HepG2 (cell line): ENCODE results near the gene FAM184B. TPM values are rescaled to one million over a fixed set of nuclear protein-coding genes. Genes with fewer than 3 reads are reported as not detected.

Source experiments
- ATAC-seq: fragments of 200-7000 bp; cut with Tn5 transposase; 3 replicates; pipeline ENCODE4 v1.9.1; 2020; ENCODE audit warnings: mild to moderate bottlenecking, moderate library complexity
- BruUV-seq: library from RNA; stranded (reverse); fragments of 400-500 nt; replicated peaks from 2 replicates; lab custom pipeline; 2021; lab: Mats Ljungman, UMichigan
- CTCF ChIA-PET: fragments of 300-600 bp; formaldehyde crosslinking; extraction: SDS; loops from one replicate; lab custom pipeline; 2021; ENCODE audit warnings: low total read pairs, inconsistent platforms, low intra/inter-chr PET ratio; lab: Yijun Ruan, JAX
- POLR2A ChIA-PET: fragments of 350-600 bp; sonication (Branson Sonifier 250); formaldehyde crosslinking; loops from one replicate; lab custom pipeline; 2020; ENCODE audit warnings: antibody characterized with exemption, inconsistent platforms; lab: Yijun Ruan, JAX
- DNase-seq: peaks from one replicate; pipeline ENCODE4 v3.0.0-alpha.2; 2015; ENCODE audit warnings: low spot score
- FAIRE-seq: peaks from 3 replicates; lab custom pipeline; 2011; peaks lifted over from hg19 to GRCh38; lab: Jason Lieb, UNC
- H2AFZ ChIP-seq: one replicate; pipeline ENCODE4 v1.6.1; 2011; ENCODE audit warnings: low read length, inconsistent platforms
- H3K27ac ChIP-seq: fragments of 300-600 bp; 3 replicates; pipeline ENCODE4 v1.8.0; 2011; ENCODE audit warnings: mixed run types, mild to moderate bottlenecking, mixed read lengths, low read length, inconsistent platforms; ENCODE audit not compliant: insufficient read depth; ENCODE audit errors: extremely low read length
- H3K27me3 ChIP-seq, 2 experiments: fragments of 200-600 bp in 1 of 2; 2 replicates in 1 of 2; 3 replicates in 1 of 2; pipeline versions ENCODE4 v1.6.0 to v1.8.0; 2011; ENCODE audit warnings: low read length in 2 of 2, mild to moderate bottlenecking in 2 of 2, moderate library complexity in 2 of 2, inconsistent platforms in 1 of 2; ENCODE audit not compliant: insufficient read depth in 2 of 2, control insufficient read depth in 1 of 2
- H3K36me3 ChIP-seq, 2 experiments: fragments of 200-600 bp in 1 of 2; replicated peaks in 1 of 2; 2 replicates in 1 of 2; 3 replicates in 1 of 2; pipeline versions ENCODE4 v1.5.1 to v1.8.0; 2011; ENCODE audit warnings: low read length in 2 of 2, inconsistent platforms in 1 of 2; ENCODE audit not compliant: insufficient read depth in 2 of 2, control insufficient read depth in 1 of 2
- H3K4me1 ChIP-seq: 2 replicates; pipeline ENCODE4 v1.5.1; 2012; ENCODE audit warnings: low read length, inconsistent platforms; ENCODE audit not compliant: insufficient read depth
- H3K4me2 ChIP-seq: 2 replicates; pipeline ENCODE4 v1.6.0; 2011; ENCODE audit warnings: low read depth, low read length, inconsistent platforms
- H3K4me3 ChIP-seq, 3 experiments: fragments of 200-600 bp in 1 of 3; sonication (generic), shearing (Covaris generic) in 1 of 3; replicated peaks in 1 of 3; 2 replicates each; pipeline ENCODE4 v1.5.1; 2011 to 2016; ENCODE audit warnings: low read length in 3 of 3, inconsistent platforms in 2 of 3, low read depth in 2 of 3, mild to moderate bottlenecking in 2 of 3, control low read depth in 1 of 3, mixed read lengths in 1 of 3; ENCODE audit not compliant: insufficient read depth in 1 of 3
- H3K79me2 ChIP-seq: one replicate; pipeline ENCODE4 v1.6.1; 2011; ENCODE audit warnings: low read length, inconsistent platforms; ENCODE audit not compliant: insufficient read depth
- H3K9ac ChIP-seq: 2 replicates; pipeline ENCODE4 v1.6.0; 2011; ENCODE audit warnings: mild to moderate bottlenecking, low read depth, low read length, inconsistent platforms; ENCODE audit not compliant: insufficient read depth
- H3K9me3 ChIP-seq: 2 replicates; pipeline ENCODE4 v1.5.1; 2012; ENCODE audit warnings: mild to moderate bottlenecking, low read length
- H4K20me1 ChIP-seq: 2 replicates; pipeline ENCODE4 v1.6.0; 2011; ENCODE audit warnings: inconsistent platforms, mild to moderate bottlenecking, low read length, moderate library complexity; ENCODE audit not compliant: insufficient read depth
- ARNT2 ChIP-seq: sonication (generic); formaldehyde crosslinking; IDR thresholded peaks from 2 replicates; pipeline ENCODE4 v1.8.0; 2022; ENCODE audit warnings: mild to moderate bottlenecking, low read depth, missing genetic modification reagents, moderate library complexity
- ASH2L ChIP-seq: fragments of 300-600, 200-600 bp; sonication (generic); IDR thresholded peaks from 2 replicates; pipeline ENCODE4 v1.7.0; 2017; ENCODE audit warnings: low read depth, mild to moderate bottlenecking, moderate library complexity, mixed read lengths, low read length; ENCODE audit not compliant: insufficient read length
- CREM ChIP-seq, 2 experiments: sonication (generic) in 1 of 2; formaldehyde crosslinking in 1 of 2; IDR thresholded peaks; 2 replicates each; pipeline versions ENCODE4 v1.4.0 to v1.6.1; 2016 to 2020; ENCODE audit warnings: antibody characterized with exemption in 1 of 2, mild to moderate bottlenecking in 1 of 2, missing genetic modification reagents in 1 of 2
- FLYWCH1 ChIP-seq: sonication (generic); formaldehyde crosslinking; IDR thresholded peaks from 2 replicates; pipeline ENCODE4 v1.8.1; 2023; ENCODE audit warnings: mild to moderate bottlenecking, missing genetic modification reagents
- HDAC1 ChIP-seq: sonication (generic); formaldehyde crosslinking; IDR thresholded peaks from 2 replicates; pipeline ENCODE4 v1.5.1; 2020; ENCODE audit warnings: mild to moderate bottlenecking, missing genetic modification reagents
- IRX3 ChIP-seq: sonication (generic); formaldehyde crosslinking; IDR thresholded peaks from 2 replicates; pipeline ENCODE4 v1.8.1; 2023; ENCODE audit warnings: mild to moderate bottlenecking, low read depth, missing genetic modification reagents, borderline replicate concordance
- MTF2 ChIP-seq: sonication (generic); formaldehyde crosslinking; IDR thresholded peaks from 2 replicates; pipeline ENCODE4 v1.5.0; 2020; ENCODE audit warnings: missing genetic modification reagents, borderline replicate concordance
- MYC ChIP-seq: sonication (generic); formaldehyde crosslinking; IDR thresholded peaks from 2 replicates; pipeline ENCODE4 v1.9.0; 2021; ENCODE audit warnings: missing genetic modification reagents, borderline replicate concordance
- PLRG1 ChIP-seq: fragments of 450-650 bp; conservative IDR thresholded peaks from 2 replicates; pipeline ENCODE4 v1.6.1; 2016
- SAP130 ChIP-seq: IDR thresholded peaks from 2 replicates; pipeline ENCODE4 v1.6.1; 2016; ENCODE audit warnings: low read depth
- SPEN ChIP-seq: sonication (generic); formaldehyde crosslinking; IDR thresholded peaks from 2 replicates; pipeline ENCODE4 v1.5.1; 2020; ENCODE audit warnings: low read depth, mild to moderate bottlenecking, missing genetic modification reagents
- ZNF263 ChIP-seq: sonication (generic); formaldehyde crosslinking; IDR thresholded peaks from 2 replicates; pipeline ENCODE4 v1.4.0; 2020; ENCODE audit warnings: missing genetic modification reagents
- ZNF329 ChIP-seq: sonication (generic); formaldehyde crosslinking; IDR thresholded peaks from 2 replicates; pipeline ENCODE4 v1.9.0; 2021; ENCODE audit warnings: low read depth, mild to moderate bottlenecking, missing genetic modification reagents
- ZNF7 ChIP-seq: IDR thresholded peaks from 2 replicates; pipeline ENCODE4 v1.6.1; 2016; ENCODE audit warnings: missing biosample characterization, missing genetic modification reagents
- ZNF75D ChIP-seq: sonication (generic); formaldehyde crosslinking; IDR thresholded peaks from 2 replicates; pipeline ENCODE4 v1.8.1; 2023; ENCODE audit warnings: missing genetic modification reagents, mild to moderate bottlenecking, borderline replicate concordance
- ZNF773 ChIP-seq: sonication (generic); formaldehyde crosslinking; IDR thresholded peaks from 2 replicates; pipeline ENCODE4 v1.4.0; 2020; ENCODE audit warnings: missing genetic modification reagents, borderline replicate concordance
- WGBS: methylation state at CpG from one replicate; pipeline ENCODE4 v1.1.6; 2017; ENCODE audit warnings: low lambda C conversion rate; 5-methylcytosine and 5-hydroxymethylcytosine counted together
- in situ Hi-C: cut with HindIII; loops from 2 replicates; pipeline ENCODE4 v1.10.0; 2017; ENCODE audit warnings: low pct_unique_long_range_greater_than_20kb; ENCODE audit not compliant: extremely low pct_ligation_motif_present
- intact Hi-C: fragments of 100-400 bp; cut with micrococcal nuclease; formaldehyde crosslinking; loops from one replicate; pipeline ENCODE4 v1.10.0; 2022; ENCODE audit not compliant: unreplicated experiment
- polyA plus RNA-seq, 8 experiments: library from polyadenylated mRNA; depleted of rRNA in 3 of 8; stranded (reverse) in 7 of 8; unstranded in 1 of 8; fragments of >200 nt; fragmentation: Illumina TruSeq in 4 of 8; extraction: Trizol in 4 of 8; gene quantifications; 2 replicates each; pipeline versions ENCODE4 v1.2.1 to v1.2.3, GENCODE V29; 2011 to 2016; ENCODE audit warnings: low read depth in 4 of 8, missing spikeins in 1 of 8, mixed read lengths in 1 of 8; ENCODE audit not compliant: insufficient read depth in 1 of 8
- total RNA-seq, 5 experiments: library from RNA; depleted of rRNA; stranded (reverse); fragments of >200 nt; fragmentation: Illumina TruSeq; extraction: Trizol; gene quantifications; 2 replicates each; pipeline ENCODE4 v1.2.3, GENCODE V29; 2016; ENCODE audit warnings: low read depth in 1 of 5
- TF ChIP-seq, protein P1 (sequence below): sonication (generic); formaldehyde crosslinking; IDR thresholded peaks from 2 replicates; pipeline ENCODE4 v1.9.0; 2022; ENCODE audit warnings: missing genetic modification reagents, mild to moderate bottlenecking, borderline replicate concordance
- TF ChIP-seq, protein P2 (sequence below): sonication (generic); formaldehyde crosslinking; IDR thresholded peaks from 2 replicates; pipeline ENCODE4 v1.4.0; 2020; ENCODE audit warnings: missing genetic modification reagents

The FAM184B gene
- total and polyA plus RNA-seq, 2 of the 13 experiments (the other 11 are each of a cell fraction or from before 2014, with no cell fraction given) = not detected

DNA sequence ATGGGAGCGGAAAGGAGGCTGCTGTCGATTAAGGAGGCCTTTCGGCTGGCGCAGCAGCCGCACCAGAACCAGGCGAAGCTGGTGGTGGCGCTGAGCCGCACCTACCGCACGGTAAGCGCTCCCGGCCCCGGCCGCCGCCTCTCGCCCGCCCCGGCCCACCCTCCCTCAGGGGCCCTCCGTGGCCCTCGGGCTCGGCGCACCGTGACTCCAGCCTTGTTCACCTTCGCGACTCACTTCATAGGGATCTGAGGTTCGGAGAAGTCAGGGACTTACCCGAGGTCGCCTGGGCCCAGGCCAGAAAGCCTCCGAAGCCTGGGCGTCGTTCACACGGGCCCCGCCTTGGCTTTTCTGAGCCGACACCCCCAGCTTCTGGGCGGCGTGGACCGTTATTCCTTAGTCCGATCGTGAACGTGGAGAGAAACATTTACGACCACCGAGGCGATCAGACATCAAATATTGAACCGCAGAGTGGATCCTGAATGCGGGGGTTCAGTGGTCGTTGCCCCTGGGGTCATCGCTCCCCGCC, 29.7 kb upstream of the FAM184B start:
- Histone ChIP-seq H3K36me3 (peaks cover 0 to 12% of the 10 kb centered on the region in 2 experiments; a peak in 4 of 5 replicates), H3K4me3 (peak overlapping the region; percentile 68 to 93 (median 79)), H3K9me3 (no peaks in the 10 kb centered on the region), H3K9ac (peak overlapping the region; percentile 97), H2AFZ (no peak overlapping the region), H3K27ac (peak overlapping the region; percentile 72), H4K20me1 (peaks cover 32% of the 10 kb centered on the region), H3K4me1 (peaks cover 41% of the 10 kb centered on the region), H3K4me2 (peak overlapping the region; percentile 79), H3K27me3 (no peaks in the 10 kb centered on the region; a peak in 1 of 5 replicates), H3K79me2 (peaks cover 88% of the 10 kb centered on the region)
- FAIRE-seq = no peak
- ATAC-seq = peak; percentile 66
- no TSS peak for BruUV-seq
- under 1% methylated on average over 13 of the region's 48 CpGs for WGBS
- in situ Hi-C loops = loop anchor here (10.0 kb wide), 2 partner anchors 214 to 554 kb away; partner anchors contain the start of gene LCORL
- intact Hi-C loops = loop anchor here (2.0 kb wide), 1 partner anchor 262 kb away; no protein-coding TSS in a partner anchor
- ChIA-PET POLR2A (no interaction called here), CTCF (no interaction called here)
- DNase-seq = no peak
- TF ChIP-seq IRX3 (0 out of 2 replicates have a peak, but pooled peaks have one; percentile 6), ZNF329 (CRISPR knock-in tag) (no peak), MTF2 (CRISPR knock-in tag) (0 out of 2 replicates have a peak, but pooled peaks have one; percentile 40), FLYWCH1 (CRISPR knock-in tag) (0 out of 2 replicates have a peak, but pooled peaks have one; percentile 65), CREM (IDR thresholded peaks at IDR 0.05) (no peak), CREM (CRISPR knock-in tag; IDR thresholded peaks at IDR 0.05) (no peak), SPEN (CRISPR knock-in tag) (no peak), ASH2L (peak; percentile 11), PLRG1 (no peak), HDAC1 (peak; percentile 1; the same call in 1 of the 2 replicates), ZNF773 (0 out of 2 replicates have a peak, but pooled peaks have one; percentile 5), MYC (no peak), ARNT2 (CRISPR knock-in tag) (peak; percentile 17; the same call in 1 of the 2 replicates), ZNF263 (CRISPR knock-in tag) (no peak), ZNF75D (CRISPR knock-in tag) (no peak), ZNF7 (CRISPR knock-in tag) (no peak), SAP130 (peak; percentile 23; the same call in 1 of the 2 replicates)
- TF ChIP-seq, protein P1, sequence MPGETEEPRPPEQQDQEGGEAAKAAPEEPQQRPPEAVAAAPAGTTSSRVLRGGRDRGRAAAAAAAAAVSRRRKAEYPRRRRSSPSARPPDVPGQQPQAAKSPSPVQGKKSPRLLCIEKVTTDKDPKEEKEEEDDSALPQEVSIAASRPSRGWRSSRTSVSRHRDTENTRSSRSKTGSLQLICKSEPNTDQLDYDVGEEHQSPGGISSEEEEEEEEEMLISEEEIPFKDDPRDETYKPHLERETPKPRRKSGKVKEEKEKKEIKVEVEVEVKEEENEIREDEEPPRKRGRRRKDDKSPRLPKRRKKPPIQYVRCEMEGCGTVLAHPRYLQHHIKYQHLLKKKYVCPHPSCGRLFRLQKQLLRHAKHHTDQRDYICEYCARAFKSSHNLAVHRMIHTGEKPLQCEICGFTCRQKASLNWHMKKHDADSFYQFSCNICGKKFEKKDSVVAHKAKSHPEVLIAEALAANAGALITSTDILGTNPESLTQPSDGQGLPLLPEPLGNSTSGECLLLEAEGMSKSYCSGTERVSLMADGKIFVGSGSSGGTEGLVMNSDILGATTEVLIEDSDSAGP (CRISPR knock-in tag) = peak; percentile 73; the same call in 1 of the 2 replicates
- TF ChIP-seq, protein P2, sequence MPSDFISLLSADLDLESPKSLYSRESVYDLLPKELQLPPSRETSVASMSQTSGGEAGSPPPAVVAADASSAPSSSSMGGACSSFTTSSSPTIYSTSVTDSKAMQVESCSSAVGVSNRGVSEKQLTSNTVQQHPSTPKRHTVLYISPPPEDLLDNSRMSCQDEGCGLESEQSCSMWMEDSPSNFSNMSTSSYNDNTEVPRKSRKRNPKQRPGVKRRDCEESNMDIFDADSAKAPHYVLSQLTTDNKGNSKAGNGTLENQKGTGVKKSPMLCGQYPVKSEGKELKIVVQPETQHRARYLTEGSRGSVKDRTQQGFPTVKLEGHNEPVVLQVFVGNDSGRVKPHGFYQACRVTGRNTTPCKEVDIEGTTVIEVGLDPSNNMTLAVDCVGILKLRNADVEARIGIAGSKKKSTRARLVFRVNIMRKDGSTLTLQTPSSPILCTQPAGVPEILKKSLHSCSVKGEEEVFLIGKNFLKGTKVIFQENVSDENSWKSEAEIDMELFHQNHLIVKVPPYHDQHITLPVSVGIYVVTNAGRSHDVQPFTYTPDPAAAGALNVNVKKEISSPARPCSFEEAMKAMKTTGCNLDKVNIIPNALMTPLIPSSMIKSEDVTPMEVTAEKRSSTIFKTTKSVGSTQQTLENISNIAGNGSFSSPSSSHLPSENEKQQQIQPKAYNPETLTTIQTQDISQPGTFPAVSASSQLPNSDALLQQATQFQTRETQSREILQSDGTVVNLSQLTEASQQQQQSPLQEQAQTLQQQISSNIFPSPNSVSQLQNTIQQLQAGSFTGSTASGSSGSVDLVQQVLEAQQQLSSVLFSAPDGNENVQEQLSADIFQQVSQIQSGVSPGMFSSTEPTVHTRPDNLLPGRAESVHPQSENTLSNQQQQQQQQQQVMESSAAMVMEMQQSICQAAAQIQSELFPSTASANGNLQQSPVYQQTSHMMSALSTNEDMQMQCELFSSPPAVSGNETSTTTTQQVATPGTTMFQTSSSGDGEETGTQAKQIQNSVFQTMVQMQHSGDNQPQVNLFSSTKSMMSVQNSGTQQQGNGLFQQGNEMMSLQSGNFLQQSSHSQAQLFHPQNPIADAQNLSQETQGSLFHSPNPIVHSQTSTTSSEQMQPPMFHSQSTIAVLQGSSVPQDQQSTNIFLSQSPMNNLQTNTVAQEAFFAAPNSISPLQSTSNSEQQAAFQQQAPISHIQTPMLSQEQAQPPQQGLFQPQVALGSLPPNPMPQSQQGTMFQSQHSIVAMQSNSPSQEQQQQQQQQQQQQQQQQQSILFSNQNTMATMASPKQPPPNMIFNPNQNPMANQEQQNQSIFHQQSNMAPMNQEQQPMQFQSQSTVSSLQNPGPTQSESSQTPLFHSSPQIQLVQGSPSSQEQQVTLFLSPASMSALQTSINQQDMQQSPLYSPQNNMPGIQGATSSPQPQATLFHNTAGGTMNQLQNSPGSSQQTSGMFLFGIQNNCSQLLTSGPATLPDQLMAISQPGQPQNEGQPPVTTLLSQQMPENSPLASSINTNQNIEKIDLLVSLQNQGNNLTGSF (CRISPR knock-in tag) = 0 out of 2 replicates have a peak, but pooled peaks have one; percentile 0
